Measurements from ENCODE around the gene GNPDA1.

GRCh38 chr5:142057697-142058056 is 44.9 kb upstream of the GNPDA1 start:
- TF ChIP-seq POLR2A (IDR thresholded peaks at IDR 0.05; ENCODE audit: low read length) (no peak), GATA1 (IDR thresholded peaks at IDR 0.05; ENCODE audit: low read depth, low read length) (no peak)

Data from erythroblast (primary cell).